NCI-H1694 (cell line): ENCODE measurements around the gene GPR75.

ENCODE experiments used
- DNase-seq: peaks from one replicate; lab custom pipeline; 2025; lab: John Stamatoyannopoulos, UW

The GPR75 gene

DNA sequence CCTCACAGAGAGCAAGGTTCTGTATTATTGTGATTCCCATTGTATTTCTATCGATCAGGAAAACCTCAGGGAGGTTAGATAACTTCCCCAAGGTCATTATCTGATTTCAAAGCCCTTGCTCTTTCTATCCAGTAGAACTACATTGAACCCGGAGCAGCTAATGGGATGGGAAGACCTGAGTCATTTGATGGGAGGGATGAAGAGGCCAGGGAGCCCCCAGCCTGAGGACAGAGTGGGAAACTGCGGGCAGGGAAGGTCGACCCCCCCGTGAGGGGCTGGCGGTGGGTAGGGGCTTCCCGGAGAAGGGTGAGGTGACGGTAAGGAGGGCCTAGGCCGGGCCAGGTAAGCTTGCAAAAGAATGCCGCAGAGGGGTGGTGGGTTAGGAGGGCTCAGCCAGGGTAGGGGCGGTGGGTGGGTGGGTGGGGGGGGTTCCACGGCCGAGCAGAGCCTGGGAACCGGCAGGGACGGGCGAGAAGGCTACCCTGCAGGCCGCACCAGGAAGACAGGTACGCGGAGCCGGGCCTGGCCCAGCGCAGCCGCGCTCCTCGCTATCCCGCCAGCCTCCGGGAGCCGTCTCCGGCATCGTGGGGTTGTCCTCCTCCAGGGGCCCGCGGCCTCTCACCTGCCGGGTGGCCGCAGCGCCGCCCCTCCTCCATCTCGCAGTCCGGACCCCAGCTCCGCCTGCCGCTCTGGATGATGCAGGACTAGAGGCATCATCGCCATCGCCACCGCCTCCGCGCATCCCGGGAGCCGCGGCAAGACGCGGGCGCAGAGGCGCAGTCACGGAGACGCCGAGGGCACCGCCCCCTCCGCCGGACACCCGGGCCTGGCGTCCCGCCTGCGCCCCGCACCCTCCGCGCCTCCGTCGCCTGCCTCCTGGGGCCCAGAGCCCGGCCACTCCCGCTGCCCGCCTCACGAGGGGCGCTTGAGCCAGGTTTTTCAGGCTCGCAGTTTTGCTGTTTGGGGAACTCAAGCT lies at the start of gene GPR75:
TSS of gene GPR75 (minus strand) at position 762 of the 976 bp plus-strand sequence. CDS start 5,211 bp downstream, outside the sequence.
- no peak for DNase-seq

DNA sequence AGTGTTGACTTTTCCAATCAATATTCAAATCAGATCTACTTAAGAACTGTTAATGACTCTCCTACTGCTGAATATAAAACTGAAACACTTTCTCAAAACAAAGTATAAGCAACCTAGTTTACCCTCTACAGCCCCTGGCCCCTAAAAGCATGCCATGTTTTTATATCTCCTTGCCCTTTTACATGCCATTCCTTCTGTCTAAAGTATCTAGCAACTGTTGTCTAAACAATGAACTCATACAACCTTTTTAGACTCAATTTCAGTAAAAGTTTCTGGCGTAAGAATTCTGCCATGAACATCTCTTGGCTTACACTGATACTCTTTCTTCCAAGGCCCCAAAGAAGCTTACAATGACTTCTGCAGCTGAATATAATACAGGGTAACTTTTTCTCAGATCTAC lies 47.8 kb upstream of the GPR75 start:
- no peak for DNase-seq

DNA sequence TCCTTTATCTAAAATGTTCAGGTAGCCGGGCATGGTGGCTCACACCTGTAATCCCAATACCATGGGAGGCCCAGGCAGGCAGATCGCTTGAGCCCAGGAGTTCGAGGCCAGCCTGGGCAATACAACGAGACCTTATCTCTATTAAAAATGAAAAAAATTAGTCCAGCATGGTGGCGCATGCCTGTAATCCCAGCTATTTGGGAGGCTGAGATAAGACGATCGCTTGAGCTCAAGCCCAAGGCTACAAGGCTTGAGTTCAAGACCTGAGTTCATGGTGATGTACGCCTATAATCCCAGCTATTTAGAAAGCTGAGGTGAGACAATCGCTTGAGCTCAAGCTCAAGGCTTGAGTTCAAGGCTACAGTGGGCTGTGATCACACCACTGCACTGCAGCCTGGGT lies 45.6 kb upstream of the GPR75 start:
- DNase-seq = no peak

DNA sequence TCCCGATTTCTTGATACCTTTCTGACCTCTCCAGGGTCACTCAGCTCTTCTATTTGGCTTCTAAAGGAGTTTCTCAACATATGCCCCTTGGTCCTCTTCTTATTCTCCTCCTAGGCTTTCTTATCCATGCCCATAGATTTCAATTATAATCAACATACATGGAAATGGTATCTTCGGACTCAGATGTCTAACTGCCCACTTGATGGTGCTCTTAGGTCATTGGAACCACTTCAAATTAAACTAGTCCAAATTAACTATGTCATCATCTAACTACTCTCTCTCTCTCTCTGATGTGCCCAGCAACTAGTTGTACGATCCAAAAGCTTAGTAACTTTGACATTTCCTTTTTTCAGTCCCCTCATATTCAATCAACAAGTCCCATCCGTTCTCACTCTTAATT lies 43.2 kb upstream of the GPR75 start:
- DNase-seq = no peak

DNA sequence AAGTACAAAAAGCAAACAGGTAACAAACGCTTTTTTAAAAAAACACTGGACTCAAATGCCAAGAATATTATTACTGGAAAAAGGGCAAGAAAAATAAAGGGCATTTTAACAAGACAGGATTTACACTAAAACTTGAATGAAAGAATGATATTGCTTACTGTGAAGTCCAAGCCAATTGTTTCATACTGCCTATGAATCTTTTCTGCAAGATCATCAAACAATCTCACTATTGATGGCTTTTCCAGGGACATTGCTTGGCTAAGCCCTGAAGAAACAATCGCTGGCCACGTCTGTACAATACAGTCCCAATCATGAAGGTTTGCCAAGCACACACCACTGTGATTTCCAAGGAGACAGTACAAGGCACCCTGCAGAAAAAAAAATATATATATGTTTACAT lies 41.4 kb upstream of the GPR75 start:
- no peak for DNase-seq

DNA sequence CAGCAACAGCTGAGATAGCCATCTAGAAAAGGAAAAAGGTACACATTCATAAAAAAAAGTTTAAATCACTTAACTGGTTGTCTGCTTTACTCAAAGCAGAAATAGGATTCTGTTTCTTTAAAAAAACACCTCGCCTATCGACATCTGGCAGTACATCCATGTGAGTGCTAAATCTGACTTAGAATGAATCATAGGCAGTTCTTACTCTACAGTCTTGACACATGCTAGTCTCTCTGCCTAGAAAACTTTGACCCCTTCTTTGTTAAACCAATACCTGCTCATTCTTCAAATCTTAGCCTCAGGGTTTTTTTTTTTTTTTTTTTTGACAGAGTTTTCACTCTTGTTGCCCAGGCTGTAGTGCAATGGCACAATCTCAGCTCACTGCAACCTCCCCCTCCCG lies 37.1 kb upstream of the GPR75 start:
- no peak for DNase-seq

DNA sequence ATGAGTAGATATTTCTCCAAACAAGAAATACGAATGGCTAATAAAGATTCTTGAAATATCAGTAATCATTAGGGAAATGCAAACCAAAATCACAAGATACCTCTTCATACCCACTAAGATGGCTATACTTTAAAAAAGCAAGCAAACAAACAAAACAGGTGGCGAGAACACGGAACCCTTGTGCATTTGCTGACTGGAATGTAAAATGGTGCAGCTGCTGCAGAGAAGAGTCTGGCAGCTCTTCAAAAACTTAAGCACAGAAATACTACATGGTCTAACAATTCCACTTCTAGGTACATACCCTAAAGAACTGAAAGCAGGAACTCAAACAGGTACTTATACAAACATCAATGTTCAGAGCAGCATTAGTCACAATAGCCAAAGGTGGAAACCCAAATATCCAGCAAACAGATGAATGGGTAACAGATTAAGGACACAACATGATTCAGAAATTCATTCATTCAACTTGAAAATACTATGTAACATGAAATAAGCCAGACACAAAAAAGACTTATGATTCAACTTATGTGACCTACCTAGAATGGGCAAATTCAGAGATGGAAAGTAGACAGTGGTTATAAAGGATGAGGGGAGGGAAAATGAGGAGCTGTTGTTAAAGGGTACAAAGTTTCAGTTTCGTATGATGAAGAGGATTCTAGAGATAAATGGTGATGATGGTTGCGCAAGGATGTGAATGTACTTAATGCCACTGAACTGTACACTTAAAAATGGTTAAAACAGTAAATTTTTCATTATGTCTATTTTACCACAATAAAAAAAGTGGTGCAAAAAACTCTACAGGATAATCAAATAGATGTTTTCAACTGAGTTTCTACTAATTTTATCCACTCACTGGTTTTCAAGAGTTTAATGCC lies 26.9 kb upstream of the GPR75 start:
- DNase-seq = no peak

DNA sequence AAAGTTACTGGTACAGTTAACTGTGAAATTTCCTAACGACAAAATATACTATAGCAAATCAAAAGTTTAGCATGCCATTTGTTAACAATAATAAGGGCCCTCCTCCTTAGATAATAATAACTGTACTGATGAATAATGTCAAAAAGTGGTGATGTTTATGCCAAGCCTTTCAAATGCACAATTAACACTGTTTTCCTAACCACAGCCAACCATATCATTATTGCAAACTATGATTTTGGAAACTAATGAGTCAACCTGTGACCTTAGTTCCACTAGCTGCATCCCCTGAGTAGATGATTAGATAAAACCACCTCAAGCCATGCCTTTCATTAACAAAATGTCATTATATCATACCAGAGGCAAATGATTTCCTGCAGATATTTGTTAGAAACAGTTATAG lies 25.1 kb upstream of the GPR75 start:
- DNase-seq = no peak

DNA sequence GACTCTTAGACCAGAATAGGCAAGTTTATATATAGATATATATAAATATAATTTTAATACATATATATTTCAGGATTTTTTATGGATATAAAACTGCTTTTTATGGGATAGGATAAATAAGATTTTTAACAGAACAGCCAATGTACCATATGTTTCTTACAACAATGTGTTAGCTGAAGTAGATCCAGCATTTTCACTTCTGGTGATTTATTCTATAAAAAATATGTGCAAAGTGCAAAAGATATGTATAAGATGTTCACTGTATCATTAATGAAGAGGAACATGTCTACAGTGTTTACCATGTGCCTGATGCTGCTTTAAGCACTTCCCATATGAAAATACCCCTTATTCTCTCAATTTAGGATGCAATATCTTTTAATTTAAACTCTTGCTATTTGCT lies 22.2 kb upstream of the GPR75 start:
- no peak for DNase-seq

DNA sequence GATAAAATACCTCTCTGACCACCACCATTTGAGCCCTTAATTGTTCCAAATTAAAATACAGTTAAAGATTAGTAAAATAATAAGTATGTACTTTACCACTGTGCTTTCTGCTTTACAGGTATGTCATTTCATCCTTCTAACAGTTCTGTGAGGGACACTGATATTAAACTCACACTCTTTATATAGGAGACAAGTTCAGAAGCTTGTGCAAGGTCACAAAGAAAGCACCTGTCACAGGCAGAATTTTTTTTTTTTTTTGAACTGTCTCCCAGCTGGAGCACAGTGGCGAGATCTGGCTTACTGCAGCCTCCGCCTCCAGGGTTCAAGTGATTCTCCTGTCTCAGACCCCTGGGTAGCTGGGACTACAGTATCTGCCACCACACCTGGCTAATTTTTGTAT lies 21.6 kb upstream of the GPR75 start:
- no peak for DNase-seq

DNA sequence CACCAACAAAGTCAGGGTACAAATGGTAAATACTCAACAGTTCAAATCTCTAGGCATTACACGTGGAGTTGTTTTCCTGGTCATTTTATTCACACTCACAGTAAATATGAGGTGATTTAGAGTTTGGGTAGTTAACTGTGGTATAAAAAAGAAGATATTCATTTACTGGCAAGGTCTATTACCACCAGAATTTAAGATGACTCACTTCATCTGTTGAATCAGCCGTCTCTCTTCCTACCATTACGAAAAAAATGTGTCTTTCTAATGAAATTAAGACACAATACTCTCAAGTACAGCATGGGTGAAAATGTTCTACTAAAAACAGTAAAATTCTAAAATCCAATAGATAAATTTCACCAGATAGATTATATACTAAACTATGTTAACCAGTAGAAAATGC lies 21.0 kb upstream of the GPR75 start:
- DNase-seq = no peak

DNA sequence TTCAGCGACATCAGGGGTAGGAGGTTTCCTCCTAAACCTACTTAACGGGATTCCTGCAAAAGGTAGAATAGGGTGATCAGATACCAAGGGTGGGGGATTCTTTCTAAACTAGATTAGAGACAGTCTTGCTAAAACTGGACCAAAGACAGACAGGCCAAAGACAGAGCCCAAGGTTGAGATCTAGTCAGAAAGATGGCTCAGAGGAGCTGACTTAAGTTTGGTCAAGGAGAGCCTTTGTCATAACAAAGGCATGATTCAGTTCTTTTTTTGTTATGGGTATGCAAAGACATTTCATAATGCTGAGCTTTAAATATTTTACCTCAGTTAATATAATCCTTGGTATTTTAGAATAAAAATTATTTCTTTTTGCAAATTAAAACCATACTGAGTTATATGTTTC lies 17.8 kb upstream of the GPR75 start:
- DNase-seq = no peak

DNA sequence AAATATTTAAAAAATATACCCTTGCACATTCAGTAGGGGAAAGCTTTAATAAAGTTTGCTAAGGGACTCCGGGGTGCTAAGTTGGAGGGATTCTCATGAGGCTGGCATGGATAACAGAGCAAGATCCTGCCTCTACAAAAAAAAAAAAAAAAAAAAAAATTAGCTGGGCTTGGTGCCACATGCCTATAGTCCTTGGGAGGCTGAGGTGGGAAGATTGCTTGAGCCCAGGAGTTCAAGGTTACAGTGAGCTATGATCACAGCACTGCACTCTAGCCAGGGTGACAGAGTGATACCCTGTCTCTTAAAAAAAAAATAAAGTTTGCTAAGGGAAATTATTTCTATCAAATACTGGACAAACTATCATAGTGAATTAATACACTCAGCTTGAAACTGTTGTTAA lies 17.3 kb upstream of the GPR75 start:
- no peak for DNase-seq

DNA sequence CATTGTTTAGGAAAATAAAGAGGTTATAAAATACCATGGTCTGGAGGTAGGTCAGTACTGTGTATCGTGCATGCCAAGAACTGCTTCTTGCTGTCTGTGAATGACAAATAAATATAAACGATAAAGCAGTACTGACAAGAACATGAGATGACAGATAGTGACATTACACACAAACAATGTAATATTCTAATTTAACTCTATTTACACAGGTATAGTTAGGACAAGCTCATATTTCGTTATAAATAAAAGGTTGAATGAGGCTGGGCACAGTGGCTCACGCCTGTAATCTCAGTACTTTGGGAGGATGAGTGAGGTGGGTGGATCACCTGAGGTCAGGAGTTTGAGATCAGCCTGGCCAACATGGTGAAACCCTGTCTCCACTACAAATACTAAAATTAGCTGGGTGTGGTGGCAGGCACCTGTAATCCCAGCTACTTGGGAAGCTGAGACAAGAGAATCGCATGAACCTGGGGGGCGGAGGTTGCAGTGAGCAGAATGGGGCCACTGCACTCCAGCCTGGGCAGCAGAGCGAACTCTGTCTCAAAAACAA lies 14.7 kb upstream of the GPR75 start:
- no peak for DNase-seq

DNA sequence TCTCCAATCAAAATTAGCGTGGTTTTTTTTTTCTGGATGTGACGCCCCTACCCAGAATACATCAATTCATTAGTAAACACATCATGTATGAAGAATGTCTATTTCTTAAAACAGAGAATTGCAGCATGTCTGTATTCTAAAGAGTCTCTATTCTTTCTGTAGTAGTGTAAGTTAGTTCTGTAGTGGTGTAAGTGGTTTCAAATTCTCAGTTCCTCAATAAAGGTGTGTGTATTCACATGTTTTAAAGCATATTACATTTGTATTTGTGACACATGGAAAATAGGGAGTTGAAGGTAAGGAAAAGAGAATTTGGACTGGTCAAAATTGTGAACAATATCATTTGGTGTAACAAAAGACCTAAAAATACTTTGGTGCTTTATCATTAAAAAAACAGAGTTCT lies 8.0 kb upstream of the GPR75 start:
- no peak for DNase-seq

DNA sequence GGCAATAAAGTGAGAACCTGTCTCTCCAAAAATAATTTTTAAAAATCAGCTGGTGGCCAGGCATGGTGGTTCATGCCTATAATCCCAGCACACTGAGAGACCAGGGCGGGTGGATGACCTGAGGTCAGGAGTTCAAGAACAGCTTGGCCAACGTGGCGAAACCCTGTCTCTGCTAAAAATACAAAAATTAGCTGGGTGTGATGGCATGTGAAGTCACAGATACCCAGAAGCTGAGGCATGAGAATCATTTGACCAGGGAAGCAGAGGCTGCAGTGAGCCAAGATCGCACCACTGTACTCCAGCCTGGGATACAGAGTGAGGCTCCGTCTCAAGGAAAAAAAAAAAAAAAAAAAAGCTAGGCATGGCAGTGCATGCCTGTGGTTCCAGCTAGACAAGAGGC lies 7.4 kb upstream of the GPR75 start:
- DNase-seq = no peak

DNA sequence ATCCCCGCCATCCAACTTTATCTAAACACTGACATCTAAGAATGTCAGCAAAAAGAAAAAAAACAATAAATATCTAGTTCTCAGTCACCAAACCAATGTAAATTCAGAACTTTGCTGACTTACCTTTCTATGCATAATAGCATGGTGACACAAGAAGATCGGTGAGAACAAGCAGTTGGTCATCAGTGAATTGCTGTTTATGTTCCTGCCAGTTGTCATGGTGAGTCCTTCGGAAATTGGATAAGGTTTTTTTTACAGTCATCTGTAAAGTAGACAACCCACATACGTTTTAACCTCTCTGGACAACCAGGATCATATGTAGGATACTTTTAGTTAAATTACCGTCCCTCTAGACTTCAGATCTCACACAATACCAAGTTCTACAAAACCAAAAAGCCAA lies 6.2 kb upstream of the GPR75 start:
- DNase-seq = no peak

DNA sequence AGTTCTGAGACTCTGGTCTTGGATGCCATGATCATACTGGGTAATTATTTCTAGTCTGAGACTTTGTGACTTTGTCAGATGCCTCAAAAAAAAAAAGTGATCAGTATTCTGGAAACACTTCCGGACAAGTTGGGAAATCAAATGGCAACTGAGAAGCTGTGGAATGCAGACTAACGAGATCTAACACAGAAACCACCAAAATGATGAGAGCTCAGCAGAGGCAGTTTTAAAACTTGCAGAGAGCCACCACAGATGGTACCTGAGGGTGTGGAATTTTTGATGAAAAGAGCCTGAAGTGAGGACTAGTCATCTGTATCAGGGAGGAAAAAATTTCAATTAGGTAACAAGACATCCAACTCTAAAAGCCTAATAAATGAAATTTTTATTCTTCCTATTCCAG lies 5.5 kb upstream of the GPR75 start:
- DNase-seq = no peak

DNA sequence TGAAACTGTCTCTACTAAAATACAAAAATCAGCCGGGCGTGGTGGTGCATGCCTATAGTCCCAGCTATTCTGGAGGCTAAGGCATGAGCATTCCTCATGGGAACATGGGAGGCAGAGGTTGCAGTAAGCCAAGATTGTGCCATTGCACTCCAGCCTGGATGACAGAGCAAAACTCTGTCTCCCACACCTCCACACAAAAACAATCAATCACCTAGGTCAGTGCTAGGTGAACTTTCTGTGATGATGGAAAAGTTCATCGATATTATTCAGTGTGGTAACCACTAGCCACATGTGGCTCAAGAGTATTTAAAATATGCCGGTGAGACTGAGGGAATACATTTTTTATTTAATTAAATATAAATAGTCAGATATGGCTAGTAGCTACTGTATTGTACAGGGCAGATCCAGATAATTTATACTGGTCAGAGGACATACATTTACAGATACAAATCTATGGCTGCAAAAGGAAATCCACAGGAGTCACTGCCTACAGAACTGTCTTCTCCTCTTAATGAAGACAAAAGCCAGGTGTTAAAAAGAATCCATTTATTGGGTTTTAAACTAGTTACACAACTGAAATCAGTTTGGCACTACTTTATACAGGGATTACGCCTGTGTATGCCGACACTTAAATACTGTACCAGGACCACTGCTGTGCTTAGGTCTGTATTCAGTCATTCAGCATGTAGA lies 3.9 kb upstream of the GPR75 start:
- DNase-seq = no peak

DNA sequence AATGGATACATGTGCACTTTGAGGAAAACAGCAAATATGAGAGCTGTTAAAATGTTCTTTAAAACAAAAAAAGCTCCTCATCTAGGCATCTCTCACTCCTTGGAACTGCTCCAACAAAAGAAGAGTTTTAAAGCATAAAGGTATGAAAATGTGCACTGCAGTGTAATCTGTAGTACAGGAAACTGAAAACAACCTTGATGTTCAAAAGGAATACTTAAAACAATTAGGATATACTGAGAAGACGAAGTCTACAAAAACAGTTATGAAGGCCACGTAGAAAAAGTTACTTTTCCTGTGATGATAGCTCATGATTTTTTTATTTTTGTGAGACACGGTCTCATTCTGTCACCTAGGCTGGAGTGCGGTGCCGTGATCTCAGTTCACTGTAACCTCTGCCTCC lies 2.1 kb upstream of the GPR75 start:
- DNase-seq = no peak

DNA sequence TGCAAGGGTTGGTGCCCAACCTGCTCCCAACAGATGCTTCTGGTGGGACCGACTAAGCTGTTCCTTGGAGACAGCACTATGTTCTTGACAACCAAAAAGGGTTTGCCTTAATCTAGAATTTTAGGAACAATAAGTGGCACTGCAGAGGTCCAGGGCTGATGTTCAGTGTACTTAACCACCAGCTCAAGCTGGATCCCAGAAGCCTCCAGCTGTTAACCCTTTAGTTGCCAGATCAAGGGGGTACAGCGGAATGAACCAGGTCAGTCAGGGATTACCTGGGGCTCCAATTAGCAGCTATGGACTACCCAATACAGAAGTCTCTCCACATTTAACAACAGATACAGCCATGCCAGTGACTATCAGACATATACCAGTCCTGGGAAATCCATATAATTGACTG lies 3.5 kb downstream of the GPR75 start:
- no peak for DNase-seq

DNA sequence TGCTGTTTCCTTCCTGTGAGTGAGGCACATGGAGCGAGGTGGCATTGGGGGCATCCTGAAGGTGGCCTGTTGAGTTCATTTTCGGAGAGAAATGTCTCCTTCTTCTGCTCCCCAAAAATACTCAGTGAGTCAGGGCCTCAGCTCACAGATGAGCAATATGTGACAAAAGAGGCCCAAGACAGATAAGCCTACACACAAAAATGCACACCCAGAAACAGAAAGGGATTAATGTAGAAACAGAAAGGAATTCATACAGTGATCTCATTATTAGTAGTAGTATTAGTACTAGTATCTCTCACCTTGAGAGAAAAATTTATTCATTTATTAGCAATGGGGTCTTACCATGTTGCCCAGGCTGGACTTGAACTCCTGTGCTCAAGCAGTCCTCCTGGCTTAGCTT lies 5.1 kb downstream of the GPR75 start:
- no peak for DNase-seq
